ENCODE data around the gene SEMA4G.

GRCh38 chr10:100981178-100981772 is 12.0 kb downstream of the SEMA4G start:
- TF ChIP-seq, protein P1, sequence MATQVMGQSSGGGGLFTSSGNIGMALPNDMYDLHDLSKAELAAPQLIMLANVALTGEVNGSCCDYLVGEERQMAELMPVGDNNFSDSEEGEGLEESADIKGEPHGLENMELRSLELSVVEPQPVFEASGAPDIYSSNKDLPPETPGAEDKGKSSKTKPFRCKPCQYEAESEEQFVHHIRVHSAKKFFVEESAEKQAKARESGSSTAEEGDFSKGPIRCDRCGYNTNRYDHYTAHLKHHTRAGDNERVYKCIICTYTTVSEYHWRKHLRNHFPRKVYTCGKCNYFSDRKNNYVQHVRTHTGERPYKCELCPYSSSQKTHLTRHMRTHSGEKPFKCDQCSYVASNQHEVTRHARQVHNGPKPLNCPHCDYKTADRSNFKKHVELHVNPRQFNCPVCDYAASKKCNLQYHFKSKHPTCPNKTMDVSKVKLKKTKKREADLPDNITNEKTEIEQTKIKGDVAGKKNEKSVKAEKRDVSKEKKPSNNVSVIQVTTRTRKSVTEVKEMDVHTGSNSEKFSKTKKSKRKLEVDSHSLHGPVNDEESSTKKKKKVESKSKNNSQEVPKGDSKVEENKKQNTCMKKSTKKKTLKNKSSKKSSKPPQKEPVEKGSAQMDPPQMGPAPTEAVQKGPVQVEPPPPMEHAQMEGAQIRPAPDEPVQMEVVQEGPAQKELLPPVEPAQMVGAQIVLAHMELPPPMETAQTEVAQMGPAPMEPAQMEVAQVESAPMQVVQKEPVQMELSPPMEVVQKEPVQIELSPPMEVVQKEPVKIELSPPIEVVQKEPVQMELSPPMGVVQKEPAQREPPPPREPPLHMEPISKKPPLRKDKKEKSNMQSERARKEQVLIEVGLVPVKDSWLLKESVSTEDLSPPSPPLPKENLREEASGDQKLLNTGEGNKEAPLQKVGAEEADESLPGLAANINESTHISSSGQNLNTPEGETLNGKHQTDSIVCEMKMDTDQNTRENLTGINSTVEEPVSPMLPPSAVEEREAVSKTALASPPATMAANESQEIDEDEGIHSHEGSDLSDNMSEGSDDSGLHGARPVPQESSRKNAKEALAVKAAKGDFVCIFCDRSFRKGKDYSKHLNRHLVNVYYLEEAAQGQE (IDR thresholded peaks at IDR 0.05; ENCODE audit: low read depth), result no peak
- no peak for TF ChIP-seq EP300 (IDR thresholded peaks at IDR 0.05; ENCODE audit: borderline replicate concordance)
- no peak for TF ChIP-seq TCF12 (IDR thresholded peaks at IDR 0.05; ENCODE audit: low read depth)
- TF ChIP-seq YY1 (IDR thresholded peaks at IDR 0.05; ENCODE audit: low read depth), result no peak
